ENCODE data around the gene C11orf52. TPM values are rescaled to one million over a fixed set of nuclear protein-coding genes. Genes with fewer than 3 reads are reported as not detected.
"Not testable (repeated sequence)": the region's sequence is repeated elsewhere in the genome, so short reads cannot be mapped to it uniquely, and the experiment has no call there.

Gene C11orf52
- total RNA-seq, result not detected

GRCh38 chr11:111918390-111919256 is at the start of gene C11orf52:
Gene C11orf52, plus strand, starts transcription at chr11:111918913. Its CDS starts 60 bp downstream, at chr11:111918973.
- no peak within 1 kb of the TSS for H3K27ac Mint-ChIP-seq
- no peak for ATAC-seq
- peaks cover 34% of the 10 kb centered on the region for H3K27me3 Mint-ChIP-seq (ENCODE audit: low read depth)

GRCh38 chr11:111870113-111870512 is 48.6 kb upstream of the C11orf52 start:
- H3K4me1 Mint-ChIP-seq (ENCODE audit: low read depth), result peaks cover 23% of the 10 kb centered on the region
- no peak for ATAC-seq
- no peaks in the 10 kb centered on the region for H3K9me3 Mint-ChIP-seq (ENCODE audit: insufficient read depth)
- H3K36me3 Mint-ChIP-seq (ENCODE audit: low read depth), result peaks cover 36% of the 10 kb centered on the region
- no peak overlapping the region for H3K27ac Mint-ChIP-seq
- peak overlapping the region; percentile 49 for H3K4me3 Mint-ChIP-seq
- no peaks in the 10 kb centered on the region for H3K27me3 Mint-ChIP-seq (ENCODE audit: low read depth)
- no peak for DNase-seq
- CTCF ChIA-PET, result interaction anchor here (0.6 to 2.4 kb wide), 11 partner anchors 9 to 410 kb away, joined by 3 to 14 read pairs (median 4); no protein-coding TSS in a partner anchor
- POLR2A ChIA-PET, result interaction anchor here (0.6 to 3.0 kb wide), 7 partner anchors 10 to 142 kb away, joined by 3 to 21 read pairs (median 4); no protein-coding TSS in a partner anchor

More at GRCh38 chr11:111918390-111919256, at the start of gene C11orf52:
- POLR2A ChIA-PET, result interaction anchor here (1.3 kb wide), 1 partner anchor 8 kb away, joined by 4 read pairs; no protein-coding TSS in a partner anchor
- Mint-ChIP-seq H3K36me3 (ENCODE audit: low read depth) (no peaks in the 10 kb centered on the region), H3K4me3 (no peak within 1 kb of the TSS), H3K4me1 (ENCODE audit: low read depth) (no peaks in the 10 kb centered on the region), H3K9me3 (ENCODE audit: insufficient read depth) (no peaks in the 10 kb centered on the region)
- no peak for DNase-seq
- CTCF ChIA-PET, result interaction anchor here (1.6 to 2.0 kb wide), 2 partner anchors 10 to 13 kb away, joined by 6 read pairs; no protein-coding TSS in a partner anchor

- H3K36me3 Mint-ChIP-seq (ENCODE audit: low read depth), result peaks cover 33% of the 10 kb centered on the region
- POLR2A ChIA-PET, result interaction anchor here (0.6 to 3.0 kb wide), 6 partner anchors 10 to 143 kb away, joined by 3 to 21 read pairs (median 4); no protein-coding TSS in a partner anchor
Observed at GRCh38 chr11:111870522-111870885, 48.2 kb upstream of the C11orf52 start.

DNA sequence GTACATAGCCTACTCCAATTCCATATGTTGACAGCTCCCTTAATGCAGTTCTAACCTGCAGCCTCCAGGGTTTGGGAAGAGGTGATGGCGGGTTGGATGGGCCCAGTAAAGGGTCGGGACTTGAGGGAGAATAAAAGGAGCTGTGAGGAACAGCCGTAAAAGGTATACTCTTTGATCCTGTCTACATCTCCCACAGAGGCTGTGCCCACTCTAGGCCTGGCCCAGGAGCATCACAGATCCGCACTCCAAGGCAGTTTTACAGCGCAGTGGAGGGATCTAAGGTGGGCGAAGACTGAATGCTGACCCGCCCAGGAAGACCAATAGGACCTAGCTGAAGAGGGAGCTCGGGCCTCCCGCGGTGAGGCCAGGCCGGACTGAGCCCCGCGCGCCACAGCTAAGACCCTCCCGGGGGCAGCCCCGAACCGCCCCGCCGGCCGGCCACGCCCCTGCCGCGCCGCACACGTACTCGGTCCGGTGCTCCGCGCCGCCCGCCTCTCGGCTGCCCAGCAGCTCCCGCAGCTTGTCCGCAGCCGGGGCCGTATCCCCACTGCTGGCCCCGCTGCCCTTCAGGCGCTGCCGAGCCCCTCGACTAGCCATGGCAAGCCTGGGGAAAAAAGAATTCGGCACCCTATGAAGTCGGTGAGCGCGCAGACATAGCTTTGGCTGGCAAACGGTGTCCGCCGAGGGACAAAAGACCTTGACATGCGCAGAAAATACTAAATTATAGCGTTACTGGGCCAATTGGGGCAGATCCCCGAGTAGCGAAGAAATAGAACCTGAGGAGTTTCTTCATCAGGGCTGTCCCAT is 47.6 kb upstream of the C11orf52 start, which contains the start of gene ALG9:
TSS of gene ALG9 (minus strand) at position 696 of the 807 bp plus-strand sequence. CDS start at position 597, 99 bp downstream.
- H3K4me3 Mint-ChIP-seq, result peak within 1 kb of the TSS; percentile 89
- no peaks in the 10 kb centered on the region for H3K9me3 Mint-ChIP-seq (ENCODE audit: insufficient read depth)
- no peaks in the 10 kb centered on the region for H3K27me3 Mint-ChIP-seq (ENCODE audit: low read depth)
- H3K27ac Mint-ChIP-seq, result peak within 1 kb of the TSS; percentile 90
- ATAC-seq (peak; percentile 93), DNase-seq (peak; percentile 91)
- H3K4me1 Mint-ChIP-seq (ENCODE audit: low read depth), result peaks cover 23% of the 10 kb centered on the region
- POLR2A ChIA-PET, result interaction anchor here (0.6 to 3.0 kb wide), 12 partner anchors 10 to 332 kb away, joined by 3 to 21 read pairs (median 4); partner anchors contain the start of gene PPP2R1B
- CTCF ChIA-PET, result interaction anchor here (0.6 to 2.5 kb wide), 20 partner anchors 10 to 409 kb away, joined by 3 to 14 read pairs (median 4); partner anchors contain the start of genes SDHD and TIMM8B
- H3K36me3 Mint-ChIP-seq (ENCODE audit: low read depth), result peaks cover 31% of the 10 kb centered on the region

More at GRCh38 chr11:111870522-111870885, 48.2 kb upstream of the C11orf52 start:
- CTCF ChIA-PET, result interaction anchor here (0.6 to 2.4 kb wide), 13 partner anchors 9 to 410 kb away, joined by 3 to 14 read pairs (median 4); no protein-coding TSS in a partner anchor
- H3K27me3 Mint-ChIP-seq (ENCODE audit: low read depth), result no peaks in the 10 kb centered on the region
- peak overlapping the region; percentile 90 for H3K27ac Mint-ChIP-seq
- ATAC-seq (peak; percentile 6), DNase-seq (no peak)
- H3K4me1 Mint-ChIP-seq (ENCODE audit: low read depth), result peaks cover 23% of the 10 kb centered on the region
- no peaks in the 10 kb centered on the region for H3K9me3 Mint-ChIP-seq (ENCODE audit: insufficient read depth)
- H3K4me3 Mint-ChIP-seq, result peak overlapping the region; percentile 89

- Mint-ChIP-seq H3K4me3 (peak overlapping the region; percentile 89), H3K36me3 (ENCODE audit: low read depth) (peaks cover 26% of the 10 kb centered on the region), H3K9me3 (ENCODE audit: insufficient read depth) (no peaks in the 10 kb centered on the region), H3K27ac (peak overlapping the region; percentile 88), H3K27me3 (ENCODE audit: low read depth) (no peaks in the 10 kb centered on the region), H3K4me1 (ENCODE audit: low read depth) (peaks cover 23% of the 10 kb centered on the region)
- DNase-seq, result no peak
- ATAC-seq, result no peak
- ChIA-PET POLR2A (interaction anchor here (0.6 to 3.0 kb wide), 7 partner anchors 10 to 333 kb away, joined by 3 to 21 read pairs (median 4); partner anchors contain the start of gene PPP2R1B), CTCF (interaction anchor here (0.8 to 2.5 kb wide), 15 partner anchors 9 to 408 kb away, joined by 3 to 14 read pairs (median 5); partner anchors contain the start of genes SDHD and TIMM8B)
Observed at GRCh38 chr11:111871693-111872161, 47.0 kb upstream of the C11orf52 start.

DNA sequence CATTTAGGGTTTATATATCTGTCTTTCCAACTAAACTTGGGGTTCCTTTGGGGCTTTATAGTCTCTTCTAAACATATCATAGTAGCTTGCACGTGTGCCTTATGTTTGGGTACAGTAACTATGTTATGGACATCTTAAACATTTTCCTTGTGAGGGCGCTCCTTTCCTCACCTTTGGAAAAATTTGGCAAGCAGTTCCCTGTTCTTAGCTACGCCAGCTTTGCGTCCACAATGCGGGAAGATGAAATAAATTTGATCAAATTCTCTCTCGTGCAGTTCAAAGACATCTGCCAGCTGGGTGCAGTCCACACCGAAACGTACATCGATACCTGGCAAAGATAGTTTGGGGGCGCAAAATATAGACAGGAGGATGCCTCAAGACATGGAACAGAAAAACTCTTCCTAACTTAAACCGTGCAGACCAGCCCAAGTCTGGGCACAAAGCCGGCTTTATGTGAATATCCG is 40.3 kb upstream of the C11orf52 start:
- ATAC-seq, result peak; percentile 7
- Mint-ChIP-seq H3K27ac (peak overlapping the region; percentile 99), H3K9me3 (ENCODE audit: insufficient read depth) (no peaks in the 10 kb centered on the region), H3K27me3 (ENCODE audit: low read depth) (no peaks in the 10 kb centered on the region), H3K4me1 (ENCODE audit: low read depth) (peaks cover 18% of the 10 kb centered on the region), H3K36me3 (ENCODE audit: low read depth) (peaks cover 9% of the 10 kb centered on the region), H3K4me3 (peak overlapping the region; percentile 89)
- POLR2A ChIA-PET, result interaction anchor here (0.8 kb wide), 1 partner anchor 47 kb away, joined by 3 read pairs; no protein-coding TSS in a partner anchor
- CTCF ChIA-PET, result interaction anchor here (0.9 to 1.7 kb wide), 7 partner anchors 48 to 125 kb away, joined by 3 to 7 read pairs (median 5); no protein-coding TSS in a partner anchor
- DNase-seq, result no peak

- Mint-ChIP-seq H3K4me3 (peak within 1 kb of the TSS; percentile 89), H3K4me1 (ENCODE audit: low read depth) (peaks cover 18% of the 10 kb centered on the region), H3K36me3 (ENCODE audit: low read depth) (peaks cover 9% of the 10 kb centered on the region), H3K27me3 (ENCODE audit: low read depth) (no peaks in the 10 kb centered on the region), H3K27ac (peak within 1 kb of the TSS; percentile 99), H3K9me3 (ENCODE audit: insufficient read depth) (no peaks in the 10 kb centered on the region)
- ChIA-PET CTCF (interaction anchor here (0.9 to 1.7 kb wide), 7 partner anchors 48 to 124 kb away, joined by 3 to 7 read pairs (median 4); no protein-coding TSS in a partner anchor), POLR2A (no interaction called here)
- ATAC-seq (peak; percentile 92), DNase-seq (peak; percentile 97)
Observed at GRCh38 chr11:111878849-111879636, 39.7 kb upstream of the C11orf52 start, which contains the start of the genes CFAP68 and FDXACB1. Gene CFAP68, plus strand, starts transcription at chr11:111879541. Its CDS starts 20 bp downstream, at chr11:111879561. Gene FDXACB1, minus strand, starts transcription at chr11:111879165. Its CDS starts 33 bp downstream, at chr11:111879132.

DNA sequence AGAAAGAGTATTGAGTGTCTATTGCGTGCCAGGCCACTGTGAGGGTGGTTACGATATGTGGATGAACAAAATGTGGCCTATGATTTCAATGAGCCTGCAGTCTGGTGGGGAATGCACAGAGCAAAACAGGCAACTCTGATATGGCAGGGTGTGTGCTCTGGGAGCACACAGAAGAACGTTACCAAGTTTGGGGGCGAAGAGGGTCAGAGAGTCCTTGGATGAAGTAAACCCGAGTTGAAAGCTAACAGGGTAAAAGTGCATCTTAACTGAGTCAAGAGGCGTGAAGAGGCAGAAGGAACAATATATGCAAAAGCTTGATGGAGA is 39.1 kb upstream of the C11orf52 start:
- Mint-ChIP-seq H3K9me3 (ENCODE audit: insufficient read depth) (no peaks in the 10 kb centered on the region), H3K36me3 (ENCODE audit: low read depth) (peaks cover 9% of the 10 kb centered on the region), H3K27ac (peak overlapping the region; percentile 99), H3K4me3 (peak overlapping the region; percentile 89), H3K27me3 (ENCODE audit: low read depth) (no peaks in the 10 kb centered on the region), H3K4me1 (ENCODE audit: low read depth) (peaks cover 18% of the 10 kb centered on the region)
- ChIA-PET POLR2A (interaction anchor here (0.9 to 1.1 kb wide), 3 partner anchors 10 to 48 kb away, joined by 4 read pairs; no protein-coding TSS in a partner anchor), CTCF (interaction anchor here (0.9 to 2.6 kb wide), 4 partner anchors 8 to 54 kb away, joined by 3 to 14 read pairs (median 4); partner anchors contain the start of gene ALG9)
- ATAC-seq, result peak; percentile 6
- no peak for DNase-seq

DNA sequence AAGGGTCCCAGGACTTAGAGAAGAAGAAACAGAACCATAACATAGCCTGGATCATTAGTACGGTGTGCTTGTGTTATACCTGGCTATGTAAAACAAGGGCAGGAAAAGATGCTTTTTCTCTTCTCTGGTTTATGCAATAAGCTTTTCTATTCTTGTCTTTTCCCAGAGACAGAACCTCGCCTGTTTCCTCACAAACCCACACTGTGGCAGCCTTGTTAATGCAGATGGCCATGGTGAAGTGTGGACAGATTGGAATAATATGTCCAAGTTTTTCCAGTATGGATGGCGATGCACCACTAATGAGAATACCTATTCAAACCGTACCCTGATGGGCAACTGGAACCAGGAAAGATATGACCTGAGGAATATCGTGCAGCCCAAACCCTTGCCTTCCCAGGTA is 36.5 kb upstream of the C11orf52 start:
- no peak overlapping the region for H3K4me3 Mint-ChIP-seq
- POLR2A ChIA-PET, result interaction anchor here (0.5 to 1.0 kb wide), 2 partner anchors 45 to 187 kb away, joined by 3 read pairs; no protein-coding TSS in a partner anchor
- H3K27me3 Mint-ChIP-seq (ENCODE audit: low read depth), result no peaks in the 10 kb centered on the region

GRCh38 chr11:111885053-111885452 is 33.7 kb upstream of the C11orf52 start:
- H3K4me3 Mint-ChIP-seq; H3K27me3 Mint-ChIP-seq (ENCODE audit: low read depth); ATAC-seq; DNase-seq; H3K36me3 Mint-ChIP-seq (ENCODE audit: low read depth); H3K4me1 Mint-ChIP-seq (ENCODE audit: low read depth); H3K27ac Mint-ChIP-seq; CTCF ChIA-PET; H3K9me3 Mint-ChIP-seq (ENCODE audit: insufficient read depth); POLR2A ChIA-PET: not testable (repeated sequence)

More for the DNA sequence above, 36.5 kb upstream of the C11orf52 start:
- Mint-ChIP-seq H3K27ac (no peak overlapping the region), H3K4me1 (ENCODE audit: low read depth) (peaks cover 18% of the 10 kb centered on the region), H3K9me3 (ENCODE audit: insufficient read depth) (no peaks in the 10 kb centered on the region), H3K36me3 (ENCODE audit: low read depth) (peaks cover 5% of the 10 kb centered on the region)
- CTCF ChIA-PET, result interaction anchor here (1.2 to 2.7 kb wide), 5 partner anchors 11 to 232 kb away, joined by 3 to 14 read pairs (median 5); partner anchors contain the start of gene ALG9
- no peak for DNase-seq
- ATAC-seq, result no peak
